ENCODE measurements around the gene RDX. TPM values are rescaled to one million over a fixed set of nuclear protein-coding genes. Genes with fewer than 3 reads are reported as not detected.
A peak's percentile ranks its signal among the peaks of the same experiment; 100 is the strongest.

The RDX gene
- total RNA-seq, 1 donor from 2014 or later: 225 TPM

DNA sequence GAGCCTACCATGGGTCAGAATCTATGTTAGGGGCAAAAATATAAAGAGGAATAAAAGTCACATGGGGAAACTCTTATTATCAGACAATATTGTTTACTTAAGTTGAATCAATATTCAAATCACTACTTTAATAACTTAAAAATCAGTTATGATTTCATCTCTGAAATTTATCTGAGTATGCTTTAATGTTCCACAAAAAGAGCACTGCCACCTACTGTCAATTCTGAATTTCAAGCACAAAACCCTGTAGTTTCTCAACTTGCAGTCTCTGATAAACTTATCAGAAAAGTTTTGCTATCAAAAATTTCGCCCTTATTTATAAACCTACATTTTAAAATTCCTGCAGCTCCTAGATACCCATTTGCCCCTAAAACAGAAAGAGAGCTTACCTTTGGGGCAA lies 47.3 kb downstream of the RDX start:
- TF ChIP-seq, protein P1, sequence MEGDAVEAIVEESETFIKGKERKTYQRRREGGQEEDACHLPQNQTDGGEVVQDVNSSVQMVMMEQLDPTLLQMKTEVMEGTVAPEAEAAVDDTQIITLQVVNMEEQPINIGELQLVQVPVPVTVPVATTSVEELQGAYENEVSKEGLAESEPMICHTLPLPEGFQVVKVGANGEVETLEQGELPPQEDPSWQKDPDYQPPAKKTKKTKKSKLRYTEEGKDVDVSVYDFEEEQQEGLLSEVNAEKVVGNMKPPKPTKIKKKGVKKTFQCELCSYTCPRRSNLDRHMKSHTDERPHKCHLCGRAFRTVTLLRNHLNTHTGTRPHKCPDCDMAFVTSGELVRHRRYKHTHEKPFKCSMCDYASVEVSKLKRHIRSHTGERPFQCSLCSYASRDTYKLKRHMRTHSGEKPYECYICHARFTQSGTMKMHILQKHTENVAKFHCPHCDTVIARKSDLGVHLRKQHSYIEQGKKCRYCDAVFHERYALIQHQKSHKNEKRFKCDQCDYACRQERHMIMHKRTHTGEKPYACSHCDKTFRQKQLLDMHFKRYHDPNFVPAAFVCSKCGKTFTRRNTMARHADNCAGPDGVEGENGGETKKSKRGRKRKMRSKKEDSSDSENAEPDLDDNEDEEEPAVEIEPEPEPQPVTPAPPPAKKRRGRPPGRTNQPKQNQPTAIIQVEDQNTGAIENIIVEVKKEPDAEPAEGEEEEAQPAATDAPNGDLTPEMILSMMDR (IDR thresholded peaks at IDR 0.05; ENCODE audit: unreplicated experiment): no peak

GRCh38 chr11:110243791-110244190 lies 52.6 kb downstream of the RDX start:
- TF ChIP-seq, protein P1 (IDR thresholded peaks at IDR 0.05; ENCODE audit: unreplicated experiment): no peak
- Mint-ChIP-seq H3K36me3 (ENCODE audit: low read depth, unreplicated experiment) (peaks cover 10% of the 10 kb centered on the region), H3K9me3 (ENCODE audit: unreplicated experiment) (no peaks in the 10 kb centered on the region), H3K4me3 (ENCODE audit: unreplicated experiment) (no peak overlapping the region), H3K27ac (ENCODE audit: unreplicated experiment) (no peak overlapping the region), H3K4me1 (ENCODE audit: unreplicated experiment) (no peaks in the 10 kb centered on the region), H3K27me3 (ENCODE audit: unreplicated experiment) (no peaks in the 10 kb centered on the region)
- DNase-seq (ENCODE audit: low spot score): no peak

More for the DNA sequence above, 47.3 kb downstream of the RDX start:
- Mint-ChIP-seq H3K4me1 (ENCODE audit: unreplicated experiment) (no peaks in the 10 kb centered on the region), H3K27ac (ENCODE audit: unreplicated experiment) (no peak overlapping the region), H3K27me3 (ENCODE audit: unreplicated experiment) (peaks cover 2% of the 10 kb centered on the region), H3K9me3 (ENCODE audit: unreplicated experiment) (no peaks in the 10 kb centered on the region), H3K36me3 (ENCODE audit: low read depth, unreplicated experiment) (peaks cover 14% of the 10 kb centered on the region), H3K4me3 (ENCODE audit: unreplicated experiment) (no peak overlapping the region)
- DNase-seq (ENCODE audit: low spot score): no peak

- Mint-ChIP-seq H3K4me1 (ENCODE audit: unreplicated experiment) (no peaks in the 10 kb centered on the region), H3K36me3 (ENCODE audit: low read depth, unreplicated experiment) (peaks cover 10% of the 10 kb centered on the region), H3K4me3 (ENCODE audit: unreplicated experiment) (no peak overlapping the region), H3K9me3 (ENCODE audit: unreplicated experiment) (no peaks in the 10 kb centered on the region), H3K27me3 (ENCODE audit: unreplicated experiment) (no peaks in the 10 kb centered on the region), H3K27ac (ENCODE audit: unreplicated experiment) (no peak overlapping the region)
- DNase-seq (ENCODE audit: low spot score): no peak
- TF ChIP-seq, protein P1 (IDR thresholded peaks at IDR 0.05; ENCODE audit: unreplicated experiment): no peak
These were observed 53.7 kb downstream of the RDX start for GRCh38 chr11:110242746-110243145.

DNA sequence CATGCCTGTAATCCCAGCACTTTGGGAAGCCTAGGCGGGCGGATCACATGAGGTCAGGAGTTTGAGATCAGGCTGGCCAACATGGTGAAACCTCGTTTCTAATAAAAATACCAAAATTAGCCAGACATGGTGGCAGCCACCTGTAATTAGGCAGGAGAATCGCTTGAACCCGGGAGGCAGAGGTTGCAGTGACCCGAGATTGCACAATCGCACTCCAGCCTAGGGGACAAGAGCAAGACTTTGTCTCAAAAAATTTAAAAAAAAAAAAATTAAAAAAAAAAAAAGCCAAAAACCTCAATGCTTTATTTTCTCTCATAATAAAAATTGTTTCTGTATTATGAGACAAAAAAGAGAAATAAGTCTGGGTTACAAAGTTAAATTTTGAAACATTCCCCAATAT lies 54.2 kb downstream of the RDX start:
- TF ChIP-seq, protein P1 (IDR thresholded peaks at IDR 0.05; ENCODE audit: unreplicated experiment): no peak
- Mint-ChIP-seq H3K36me3 (ENCODE audit: low read depth, unreplicated experiment) (peaks cover 10% of the 10 kb centered on the region), H3K4me1 (ENCODE audit: unreplicated experiment) (no peaks in the 10 kb centered on the region)

GRCh38 chr11:110235966-110236365 lies 60.4 kb downstream of the RDX start:
- Mint-ChIP-seq H3K27me3 (ENCODE audit: unreplicated experiment) (no peaks in the 10 kb centered on the region), H3K4me3 (ENCODE audit: unreplicated experiment) (no peak overlapping the region), H3K9me3 (ENCODE audit: unreplicated experiment) (no peaks in the 10 kb centered on the region), H3K4me1 (ENCODE audit: unreplicated experiment) (peaks cover 8% of the 10 kb centered on the region), H3K36me3 (ENCODE audit: low read depth, unreplicated experiment) (peaks cover 24% of the 10 kb centered on the region), H3K27ac (ENCODE audit: unreplicated experiment) (peak overlapping the region; percentile 6)
- no peak for DNase-seq (ENCODE audit: low spot score)
- TF ChIP-seq, protein P1 (IDR thresholded peaks at IDR 0.05; ENCODE audit: unreplicated experiment): no peak

More for the DNA sequence above, 54.2 kb downstream of the RDX start:
- Mint-ChIP-seq H3K27me3 (ENCODE audit: unreplicated experiment) (no peaks in the 10 kb centered on the region), H3K9me3 (ENCODE audit: unreplicated experiment) (no peaks in the 10 kb centered on the region), H3K27ac (ENCODE audit: unreplicated experiment) (no peak overlapping the region), H3K4me3 (ENCODE audit: unreplicated experiment) (no peak overlapping the region)
- no peak for DNase-seq (ENCODE audit: low spot score)

Data from endothelial cell (in vitro differentiated cells).